SK-N-SH (cell line): ENCODE measurements around the gene CYB561.

ENCODE experiments used
- ELF1 ChIP-seq: IDR thresholded peaks from 2 replicates; pipeline ENCODE4 v1.4.0; 2012
- POLR2AphosphoS5 ChIP-seq: IDR thresholded peaks from 2 replicates; pipeline ENCODE4 v1.6.1; 2012; ENCODE audit warnings: low read depth, low read length
- RAD21 ChIP-seq: IDR thresholded peaks from 2 replicates; pipeline ENCODE4 v1.6.1; 2012; ENCODE audit warnings: mild to moderate bottlenecking, low read length
- TF ChIP-seq, protein P1 (sequence below): fragments of 200-600 bp; sonication (generic); IDR thresholded peaks from 2 replicates; pipeline ENCODE4 v1.6.1; 2017; ENCODE audit warnings: antibody characterized with exemption, mild to moderate bottlenecking, moderate library complexity

- TF ChIP-seq ELF1 (no peak), POLR2AphosphoS5 (no peak), RAD21 (no peak)
- TF ChIP-seq, protein P1, sequence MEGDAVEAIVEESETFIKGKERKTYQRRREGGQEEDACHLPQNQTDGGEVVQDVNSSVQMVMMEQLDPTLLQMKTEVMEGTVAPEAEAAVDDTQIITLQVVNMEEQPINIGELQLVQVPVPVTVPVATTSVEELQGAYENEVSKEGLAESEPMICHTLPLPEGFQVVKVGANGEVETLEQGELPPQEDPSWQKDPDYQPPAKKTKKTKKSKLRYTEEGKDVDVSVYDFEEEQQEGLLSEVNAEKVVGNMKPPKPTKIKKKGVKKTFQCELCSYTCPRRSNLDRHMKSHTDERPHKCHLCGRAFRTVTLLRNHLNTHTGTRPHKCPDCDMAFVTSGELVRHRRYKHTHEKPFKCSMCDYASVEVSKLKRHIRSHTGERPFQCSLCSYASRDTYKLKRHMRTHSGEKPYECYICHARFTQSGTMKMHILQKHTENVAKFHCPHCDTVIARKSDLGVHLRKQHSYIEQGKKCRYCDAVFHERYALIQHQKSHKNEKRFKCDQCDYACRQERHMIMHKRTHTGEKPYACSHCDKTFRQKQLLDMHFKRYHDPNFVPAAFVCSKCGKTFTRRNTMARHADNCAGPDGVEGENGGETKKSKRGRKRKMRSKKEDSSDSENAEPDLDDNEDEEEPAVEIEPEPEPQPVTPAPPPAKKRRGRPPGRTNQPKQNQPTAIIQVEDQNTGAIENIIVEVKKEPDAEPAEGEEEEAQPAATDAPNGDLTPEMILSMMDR: no peak
These were observed 34.2 kb upstream of the CYB561 start for GRCh38 chr17:63480192-63480784.
